ENCODE measurements around the gene ECI1. TPM values are rescaled to one million over a fixed set of nuclear protein-coding genes. Genes with fewer than 3 reads are reported as not detected.

Gene ECI1
- total and polyA plus RNA-seq, 2 of the 13 experiments (the other 11 are each of a cell fraction or from before 2014, with no cell fraction given), result 82.0 to 102 TPM

GRCh38 chr16:2244926-2245795, 6.2 kb downstream of the ECI1 start:
- H3K36me3 ChIP-seq (replicated peaks in 1 of 2; ENCODE audit: control insufficient read depth in 1 of 2, insufficient read depth in 2 of 2, low read length in 2 of 2), result peaks cover 25 to 43% of the 10 kb centered on the region in 2 experiments; a peak in 4 of 5 replicates
- CTCF ChIA-PET (ENCODE audit: low intra/inter-chr PET ratio, low total read pairs), result no interaction called here
- H3K4me2 ChIP-seq (ENCODE audit: low read depth, low read length), result no peak overlapping the region
- H3K9me3 ChIP-seq (ENCODE audit: low read length), result no peaks in the 10 kb centered on the region
- H3K4me3 ChIP-seq (replicated peaks in 1 of 3; ENCODE audit: insufficient read depth in 1 of 3, low read depth in 2 of 3, low read length in 3 of 3), result no peak overlapping the region
- no peak for ATAC-seq
- POLR2A ChIA-PET, result no interaction called here
- in situ Hi-C loops (cut with HindIII; ENCODE audit: extremely low pct_ligation_motif_present, low pct_unique_long_range_greater_than_20kb), result no loop called here
- H2AFZ ChIP-seq (ENCODE audit: low read length), result no peak overlapping the region
- no peak overlapping the region for H3K27ac ChIP-seq (ENCODE audit: extremely low read length, insufficient read depth, low read length)
- no peak for FAIRE-seq
- no TSS peak for BruUV-seq (replicated peaks)
- peaks cover 3% of the 10 kb centered on the region for H4K20me1 ChIP-seq (ENCODE audit: insufficient read depth, low read length)
- peak; percentile 62; the same call in 1 of the 2 replicates for TF ChIP-seq ZNF12 (CRISPR knock-in tag; IDR thresholded peaks at IDR 0.05)
- no peak for TF ChIP-seq SYNCRIP (IDR thresholded peaks at IDR 0.05; ENCODE audit: insufficient read depth, low read depth, low read length)
- TF ChIP-seq KIAA2018 (CRISPR knock-in tag; IDR thresholded peaks at IDR 0.05; ENCODE audit: borderline replicate concordance), result no peak
- no peak for TF ChIP-seq TBX3 (IDR thresholded peaks at IDR 0.05; ENCODE audit: borderline replicate concordance)
- peak; percentile 46 for TF ChIP-seq RBM22 (optimal IDR thresholded peaks at IDR 0.05; ENCODE audit: low read length)
- TF ChIP-seq RBFOX2 (IDR thresholded peaks at IDR 0.05; ENCODE audit: low read depth, low read length), result peak; percentile 5; the same call in 1 of the 2 replicates
- DNase-seq (ENCODE audit: low spot score), result no peak
- H3K27me3 ChIP-seq (ENCODE audit: control insufficient read depth in 1 of 2, insufficient read depth in 2 of 2, low read length in 2 of 2), result no peaks in the 10 kb centered on the region
- peaks cover 15% of the 10 kb centered on the region for H3K79me2 ChIP-seq (ENCODE audit: insufficient read depth, low read length)
- H3K4me1 ChIP-seq (ENCODE audit: insufficient read depth, low read length), result peaks cover 11% of the 10 kb centered on the region; the same call in 1 of the 2 replicates
- WGBS (ENCODE audit: low lambda C conversion rate), result 98% methylated on average over 27 of the region's 30 CpGs
- intact Hi-C loops (cut with micrococcal nuclease; ENCODE audit: unreplicated experiment), result no loop called here
- no peak overlapping the region for H3K9ac ChIP-seq (ENCODE audit: insufficient read depth, low read depth, low read length)

All from HepG2 (cell line).